WTC11 (cell line): ENCODE measurements around the gene SNX1.

Experiments used
- ATF1 ChIP-seq: sonication (generic); formaldehyde crosslinking; IDR thresholded peaks from 2 replicates; pipeline ENCODE4 v1.8.1; 2023; ENCODE audit warnings: mild to moderate bottlenecking, moderate library complexity, missing genetic modification reagents
- CREB1 ChIP-seq: sonication (generic); formaldehyde crosslinking; IDR thresholded peaks from 2 replicates; pipeline ENCODE4 v1.8.0; 2023; ENCODE audit warnings: mild to moderate bottlenecking, missing genetic modification reagents
- FOXK1 ChIP-seq: sonication (generic); formaldehyde crosslinking; IDR thresholded peaks from 2 replicates; pipeline ENCODE4 v1.8.0; 2022; ENCODE audit warnings: mild to moderate bottlenecking, moderate library complexity, missing genetic modification reagents
- FOXP1 ChIP-seq: sonication (generic); formaldehyde crosslinking; IDR thresholded peaks from 2 replicates; pipeline ENCODE4 v1.8.0; 2022; ENCODE audit warnings: missing genetic modification reagents, mild to moderate bottlenecking, moderate library complexity, borderline replicate concordance
- PRDM15 ChIP-seq: sonication (generic); formaldehyde crosslinking; IDR thresholded peaks from 2 replicates; pipeline ENCODE4 v1.8.0; 2022; ENCODE audit warnings: missing genetic modification reagents
- TCF7 ChIP-seq: sonication (generic); formaldehyde crosslinking; IDR thresholded peaks from 2 replicates; pipeline ENCODE4 v1.8.0; 2022; ENCODE audit warnings: mild to moderate bottlenecking, low read depth, missing genetic modification reagents, moderate library complexity
- ZNF512 ChIP-seq: sonication (generic); formaldehyde crosslinking; IDR thresholded peaks from 2 replicates; pipeline ENCODE4 v1.8.1; 2022; ENCODE audit warnings: missing genetic modification reagents, borderline replicate concordance
- TF ChIP-seq, protein P1 (sequence below): fragments of 200-600 bp; IDR thresholded peaks from 2 replicates; pipeline ENCODE4 v1.8.0; 2022; ENCODE audit warnings: antibody characterized with exemption
- TF ChIP-seq, protein P2 (sequence below): sonication (generic); formaldehyde crosslinking; IDR thresholded peaks from 2 replicates; pipeline ENCODE4 v1.8.1; 2023; ENCODE audit warnings: mild to moderate bottlenecking, missing genetic modification reagents, borderline replicate concordance

DNA sequence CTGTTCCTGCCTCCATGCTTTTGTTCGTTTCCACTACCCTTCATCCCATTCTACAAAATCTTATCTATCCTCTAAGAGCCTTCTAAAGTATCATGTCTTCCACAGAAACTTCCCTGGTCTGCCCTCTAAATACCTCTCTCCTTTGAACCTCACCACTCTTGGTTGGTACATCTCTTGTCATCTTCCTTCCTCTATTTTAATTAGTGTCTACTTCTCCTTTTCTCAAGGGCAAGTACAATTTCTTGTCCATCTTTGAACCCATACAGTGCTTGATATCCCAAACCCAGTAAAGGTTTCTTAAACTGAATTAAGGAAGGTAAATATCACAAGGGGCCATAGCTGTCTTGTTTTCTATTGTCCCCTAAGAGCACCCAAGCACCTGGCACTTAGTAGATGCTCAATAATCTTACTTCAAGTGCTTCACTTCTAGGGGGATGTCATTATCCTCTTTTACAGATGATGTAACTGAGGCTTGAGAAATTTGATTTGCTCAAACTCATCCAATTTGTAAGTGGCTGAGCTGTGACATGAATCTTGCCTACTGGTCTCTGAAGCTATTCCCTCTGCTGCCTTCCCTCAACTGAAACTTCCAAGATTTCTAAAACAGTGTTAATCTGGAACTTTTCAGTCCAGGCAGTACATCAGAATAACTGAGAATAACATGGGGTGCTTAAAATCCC is 46.9 kb upstream of the SNX1 start:
- TF ChIP-seq, protein P1, sequence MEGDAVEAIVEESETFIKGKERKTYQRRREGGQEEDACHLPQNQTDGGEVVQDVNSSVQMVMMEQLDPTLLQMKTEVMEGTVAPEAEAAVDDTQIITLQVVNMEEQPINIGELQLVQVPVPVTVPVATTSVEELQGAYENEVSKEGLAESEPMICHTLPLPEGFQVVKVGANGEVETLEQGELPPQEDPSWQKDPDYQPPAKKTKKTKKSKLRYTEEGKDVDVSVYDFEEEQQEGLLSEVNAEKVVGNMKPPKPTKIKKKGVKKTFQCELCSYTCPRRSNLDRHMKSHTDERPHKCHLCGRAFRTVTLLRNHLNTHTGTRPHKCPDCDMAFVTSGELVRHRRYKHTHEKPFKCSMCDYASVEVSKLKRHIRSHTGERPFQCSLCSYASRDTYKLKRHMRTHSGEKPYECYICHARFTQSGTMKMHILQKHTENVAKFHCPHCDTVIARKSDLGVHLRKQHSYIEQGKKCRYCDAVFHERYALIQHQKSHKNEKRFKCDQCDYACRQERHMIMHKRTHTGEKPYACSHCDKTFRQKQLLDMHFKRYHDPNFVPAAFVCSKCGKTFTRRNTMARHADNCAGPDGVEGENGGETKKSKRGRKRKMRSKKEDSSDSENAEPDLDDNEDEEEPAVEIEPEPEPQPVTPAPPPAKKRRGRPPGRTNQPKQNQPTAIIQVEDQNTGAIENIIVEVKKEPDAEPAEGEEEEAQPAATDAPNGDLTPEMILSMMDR, result no peak
- TF ChIP-seq FOXP1 (CRISPR knock-in tag), result no peak
- TF ChIP-seq, protein P2, sequence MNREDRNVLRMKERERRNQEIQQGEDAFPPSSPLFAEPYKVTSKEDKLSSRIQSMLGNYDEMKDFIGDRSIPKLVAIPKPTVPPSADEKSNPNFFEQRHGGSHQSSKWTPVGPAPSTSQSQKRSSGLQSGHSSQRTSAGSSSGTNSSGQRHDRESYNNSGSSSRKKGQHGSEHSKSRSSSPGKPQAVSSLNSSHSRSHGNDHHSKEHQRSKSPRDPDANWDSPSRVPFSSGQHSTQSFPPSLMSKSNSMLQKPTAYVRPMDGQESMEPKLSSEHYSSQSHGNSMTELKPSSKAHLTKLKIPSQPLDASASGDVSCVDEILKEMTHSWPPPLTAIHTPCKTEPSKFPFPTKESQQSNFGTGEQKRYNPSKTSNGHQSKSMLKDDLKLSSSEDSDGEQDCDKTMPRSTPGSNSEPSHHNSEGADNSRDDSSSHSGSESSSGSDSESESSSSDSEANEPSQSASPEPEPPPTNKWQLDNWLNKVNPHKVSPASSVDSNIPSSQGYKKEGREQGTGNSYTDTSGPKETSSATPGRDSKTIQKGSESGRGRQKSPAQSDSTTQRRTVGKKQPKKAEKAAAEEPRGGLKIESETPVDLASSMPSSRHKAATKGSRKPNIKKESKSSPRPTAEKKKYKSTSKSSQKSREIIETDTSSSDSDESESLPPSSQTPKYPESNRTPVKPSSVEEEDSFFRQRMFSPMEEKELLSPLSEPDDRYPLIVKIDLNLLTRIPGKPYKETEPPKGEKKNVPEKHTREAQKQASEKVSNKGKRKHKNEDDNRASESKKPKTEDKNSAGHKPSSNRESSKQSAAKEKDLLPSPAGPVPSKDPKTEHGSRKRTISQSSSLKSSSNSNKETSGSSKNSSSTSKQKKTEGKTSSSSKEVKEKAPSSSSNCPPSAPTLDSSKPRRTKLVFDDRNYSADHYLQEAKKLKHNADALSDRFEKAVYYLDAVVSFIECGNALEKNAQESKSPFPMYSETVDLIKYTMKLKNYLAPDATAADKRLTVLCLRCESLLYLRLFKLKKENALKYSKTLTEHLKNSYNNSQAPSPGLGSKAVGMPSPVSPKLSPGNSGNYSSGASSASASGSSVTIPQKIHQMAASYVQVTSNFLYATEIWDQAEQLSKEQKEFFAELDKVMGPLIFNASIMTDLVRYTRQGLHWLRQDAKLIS (CRISPR knock-in tag), result no peak
- no peak for TF ChIP-seq TCF7
- TF ChIP-seq PRDM15 (CRISPR knock-in tag), result no peak
- no peak for TF ChIP-seq ATF1 (CRISPR knock-in tag)
- TF ChIP-seq FOXK1 (CRISPR knock-in tag), result no peak
- no peak for TF ChIP-seq CREB1 (CRISPR knock-in tag)
- no peak for TF ChIP-seq ZNF512 (CRISPR knock-in tag)
